DLD1 (cell line): Measurements from ENCODE around the gene GABRR3.

Experiments used
- in situ Hi-C: cut with HindIII; loops from 2 replicates; pipeline ENCODE4 v1.10.0; 2017; ENCODE audit warnings: low sequenced_read_pairs

GABRR3 gene

DNA sequence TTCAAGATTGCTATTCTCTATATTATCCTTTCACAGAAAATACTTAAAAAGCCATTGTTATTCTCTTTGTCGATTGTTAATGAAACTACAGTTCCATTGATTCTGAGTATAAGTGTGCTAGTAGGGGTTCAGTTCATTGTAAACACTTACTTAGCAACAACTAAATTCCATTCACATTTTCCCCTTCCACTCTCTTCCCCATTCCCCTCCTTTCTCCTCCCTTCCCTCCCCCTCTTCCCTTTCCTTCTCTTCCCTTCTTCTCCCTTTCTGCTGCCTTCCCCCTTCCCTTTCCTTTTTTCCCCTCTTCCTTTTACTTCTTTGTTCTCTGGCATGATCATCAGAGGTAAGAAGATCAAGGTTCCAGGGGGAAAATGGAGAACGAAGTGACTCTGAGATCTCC is 41.6 kb downstream of the GABRR3 start:
- in situ Hi-C loops, result no loop called here

- in situ Hi-C loops, result no loop called here
Measured at GRCh38 chr3:97992547-97993173, 42.5 kb downstream of the GABRR3 start.

- in situ Hi-C loops, result no loop called here
Measured at GRCh38 chr3:97991293-97991682, 43.8 kb downstream of the GABRR3 start.

DNA sequence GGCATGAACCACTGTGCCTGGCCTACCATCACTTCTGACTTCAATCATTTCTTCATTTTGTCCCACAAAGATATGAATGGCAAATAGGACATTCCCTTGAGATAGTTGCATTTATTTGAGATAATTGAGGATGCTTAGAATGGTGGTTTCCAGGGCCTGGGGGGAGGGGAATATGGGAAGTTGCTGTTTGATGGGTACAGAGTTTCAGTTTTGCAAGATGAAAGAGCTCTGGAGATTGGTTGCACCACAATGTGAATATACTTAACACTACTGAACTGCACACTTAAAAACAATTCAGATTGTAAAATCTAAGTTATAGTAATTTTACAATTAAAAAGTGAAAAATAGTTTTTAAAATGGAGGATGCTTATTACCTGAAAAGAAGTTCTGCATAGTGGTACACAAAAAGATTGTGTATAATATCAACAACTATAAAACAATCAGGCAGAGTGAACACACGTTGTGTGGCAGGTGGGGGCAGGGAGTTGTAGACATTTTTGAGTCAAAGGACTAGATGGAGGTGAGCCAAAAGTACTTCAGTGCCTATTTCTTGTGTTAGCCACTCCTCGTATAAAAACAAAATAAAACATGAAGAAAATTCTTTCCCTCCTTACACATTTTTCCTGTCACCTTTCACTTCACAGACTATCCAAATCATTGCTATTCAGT is 44.4 kb downstream of the GABRR3 start:
- in situ Hi-C loops, result no loop called here

DNA sequence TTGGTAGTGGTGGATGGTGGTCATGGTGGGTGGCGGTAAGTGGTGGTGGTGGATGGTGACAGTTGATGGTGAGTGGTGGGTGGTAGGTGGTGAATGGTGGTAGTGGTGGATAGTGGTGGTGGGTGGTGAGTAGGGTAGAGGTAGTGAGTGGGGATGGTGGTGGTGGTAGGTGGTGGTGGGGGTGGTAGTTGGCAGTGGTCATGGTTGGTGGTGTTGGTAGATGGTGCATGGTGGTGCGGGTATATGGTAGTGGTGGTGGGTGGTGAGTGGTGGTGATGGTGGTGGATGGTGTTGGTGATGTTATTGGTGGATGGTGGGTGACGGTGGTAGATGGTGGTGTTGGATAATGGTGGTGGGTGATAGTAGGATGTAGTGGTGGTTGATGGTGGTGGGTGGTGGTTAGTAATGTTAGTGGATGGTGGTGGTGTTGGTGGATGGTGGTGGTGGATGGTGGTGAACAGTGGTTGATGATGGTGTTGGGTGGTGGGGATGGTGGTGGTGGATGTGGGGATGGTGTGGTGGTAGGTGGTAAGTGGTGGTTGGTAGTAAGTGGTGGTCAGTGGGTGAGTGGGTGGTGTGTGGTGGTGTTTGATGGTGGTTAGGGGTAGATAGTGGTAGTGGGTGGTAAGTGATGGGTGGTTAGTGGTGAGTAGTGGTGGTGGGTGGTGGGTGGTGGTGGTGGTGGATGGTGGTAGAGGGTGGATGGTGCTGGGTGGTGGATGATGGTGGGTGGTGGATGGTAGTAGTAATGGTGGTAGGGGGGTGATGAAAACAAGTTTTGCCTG is 46.1 kb downstream of the GABRR3 start:
- in situ Hi-C loops, result no loop called here

GRCh38 chr3:97987306-97987705 is 47.8 kb downstream of the GABRR3 start:
- in situ Hi-C loops, result no loop called here

GRCh38 chr3:97983933-97984491 is 51.1 kb downstream of the GABRR3 start:
- in situ Hi-C loops, result no loop called here

DNA sequence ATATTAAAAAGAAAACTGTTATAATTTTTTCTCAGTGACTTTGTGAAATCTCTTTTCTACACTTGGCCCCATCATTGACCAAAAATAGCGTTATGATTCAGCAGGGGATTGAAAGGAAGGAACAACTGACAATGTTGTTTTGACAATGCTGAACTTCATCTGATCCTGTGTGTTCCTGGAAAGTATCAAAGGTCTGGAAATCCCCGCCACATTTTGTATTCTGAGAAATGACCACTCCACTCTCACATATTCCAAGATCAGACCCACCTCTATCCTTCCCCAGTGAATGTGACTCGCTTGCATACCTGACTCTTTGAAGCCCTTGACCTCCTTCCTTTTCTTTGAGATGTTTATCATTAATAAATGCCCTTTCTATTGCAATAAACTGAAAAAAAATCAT is 53.2 kb downstream of the GABRR3 start:
- in situ Hi-C loops, result no loop called here

DNA sequence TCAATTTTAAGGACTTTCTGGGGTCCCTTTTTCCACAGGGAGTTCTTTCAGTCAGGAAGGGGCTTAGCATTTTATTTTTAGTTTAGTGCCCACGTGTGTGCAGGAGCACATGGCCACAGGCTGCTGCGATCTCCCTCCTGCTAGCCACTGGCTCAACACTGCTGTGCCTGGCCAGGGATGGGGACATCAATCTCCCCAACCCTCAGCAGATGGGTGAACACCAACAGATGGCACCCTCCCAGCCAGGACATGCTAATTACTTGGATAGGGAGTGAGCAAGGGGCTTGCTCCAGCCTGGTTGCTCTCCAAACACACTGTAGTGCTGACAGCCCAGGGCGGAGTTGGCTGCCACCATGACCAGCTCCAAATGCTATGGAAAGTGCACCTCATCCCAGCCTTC is 55.5 kb downstream of the GABRR3 start:
- in situ Hi-C loops, result no loop called here

DNA sequence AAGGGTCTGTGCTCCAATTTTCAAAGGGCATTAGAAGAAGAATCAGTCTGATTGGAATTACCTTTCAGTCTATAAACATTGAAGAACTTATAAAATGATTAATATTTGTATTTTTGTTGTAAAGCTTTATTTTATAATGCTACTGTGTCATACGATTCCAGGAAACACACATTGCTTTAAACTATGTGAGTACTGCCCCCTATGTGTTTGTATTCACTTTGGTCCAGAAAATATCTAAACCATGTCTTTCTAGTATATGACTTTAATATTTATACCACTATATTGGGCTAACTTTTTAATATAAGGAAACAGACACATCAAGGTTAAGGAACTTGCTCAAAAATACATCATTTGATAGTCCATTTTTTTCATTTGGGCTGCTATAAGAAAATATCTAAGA is 59.6 kb downstream of the GABRR3 start:
- in situ Hi-C loops, result no loop called here

- in situ Hi-C loops, result no loop called here
Measured at GRCh38 chr3:97974996-97975395, 60.1 kb downstream of the GABRR3 start.

DNA sequence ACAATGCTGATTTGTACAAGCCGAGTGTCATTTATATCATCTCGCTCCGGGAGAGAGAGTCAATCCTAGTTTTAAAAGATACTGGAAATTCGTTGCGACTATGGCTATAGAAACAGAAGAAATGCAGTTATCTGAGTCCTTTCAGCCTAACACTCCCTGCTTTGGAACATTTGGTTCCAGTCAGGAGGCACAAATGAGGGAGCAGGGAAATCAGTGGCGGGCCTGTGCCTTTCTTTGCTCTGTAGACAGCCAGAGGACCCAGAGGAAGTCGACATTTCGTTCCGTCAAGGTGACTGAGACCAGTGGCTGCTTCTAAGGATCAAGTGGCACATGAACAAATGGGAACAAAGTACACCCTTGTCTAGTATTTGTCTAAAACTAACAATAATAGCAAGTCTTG is 62.1 kb downstream of the GABRR3 start:
- in situ Hi-C loops, result no loop called here

- in situ Hi-C loops, result no loop called here
Measured at GRCh38 chr3:97971679-97972567, 63.2 kb downstream of the GABRR3 start, which contains the start of gene RIOX2. TSS of gene RIOX2 (minus strand) at chr3:97972431. CDS start at chr3:97967593, 4,838 bp downstream.

DNA sequence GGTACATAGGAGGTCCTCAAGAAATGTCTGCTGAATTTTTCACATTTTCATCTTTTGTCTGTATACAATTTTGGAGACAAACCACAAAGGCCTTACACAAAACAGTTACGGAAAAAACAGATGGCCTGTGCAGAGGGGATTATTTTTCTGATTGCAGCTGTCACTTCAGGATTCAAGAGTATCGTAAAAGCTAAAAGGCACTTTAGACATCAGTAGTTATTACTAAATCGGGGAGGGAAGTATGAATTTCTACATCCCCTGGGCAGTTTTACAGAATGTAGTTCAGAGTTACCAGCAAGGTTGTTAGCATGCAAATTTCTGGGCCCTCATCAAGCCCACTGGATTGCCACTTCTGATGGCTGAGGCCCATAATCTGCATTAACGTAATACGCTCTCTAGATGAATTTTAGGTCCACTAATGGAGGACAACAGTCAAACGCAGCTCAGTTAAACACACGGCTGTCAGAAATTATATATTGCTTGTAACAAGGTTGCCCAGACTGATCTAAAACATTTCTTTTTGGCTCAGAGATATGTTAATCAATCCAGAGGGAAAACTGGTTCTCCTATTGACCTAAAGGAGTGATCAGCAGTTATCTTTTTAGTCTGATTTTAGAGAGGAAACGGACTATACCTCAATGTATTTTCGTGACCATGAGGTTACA is 64.0 kb downstream of the GABRR3 start:
- in situ Hi-C loops, result no loop called here

- in situ Hi-C loops, result no loop called here
Measured at GRCh38 chr3:97970156-97970555, 65.0 kb downstream of the GABRR3 start.

GRCh38 chr3:97969541-97969940 is 65.6 kb downstream of the GABRR3 start:
- in situ Hi-C loops, result no loop called here

GRCh38 chr3:97968376-97968775 is 66.7 kb downstream of the GABRR3 start:
- in situ Hi-C loops, result no loop called here

DNA sequence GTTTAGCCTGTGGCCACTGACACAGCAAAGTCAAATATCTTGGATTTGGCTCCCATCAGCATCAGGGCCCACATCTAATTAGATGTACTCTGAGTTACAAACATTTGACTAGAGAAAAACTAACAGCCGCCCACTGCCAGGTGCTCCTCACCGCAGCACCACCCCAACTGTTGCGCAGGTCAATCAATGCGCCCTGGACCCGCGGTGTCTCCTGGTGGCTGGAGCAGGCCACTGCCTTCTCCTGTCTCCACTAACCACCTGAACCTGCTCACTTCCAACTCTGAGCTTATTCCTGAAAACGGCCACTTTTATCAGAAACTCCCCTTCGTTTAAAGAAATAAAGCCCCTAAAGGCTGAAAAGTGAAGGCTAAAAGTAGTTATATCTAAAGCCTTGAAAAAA is 67.1 kb downstream of the GABRR3 start:
- in situ Hi-C loops, result no loop called here

DNA sequence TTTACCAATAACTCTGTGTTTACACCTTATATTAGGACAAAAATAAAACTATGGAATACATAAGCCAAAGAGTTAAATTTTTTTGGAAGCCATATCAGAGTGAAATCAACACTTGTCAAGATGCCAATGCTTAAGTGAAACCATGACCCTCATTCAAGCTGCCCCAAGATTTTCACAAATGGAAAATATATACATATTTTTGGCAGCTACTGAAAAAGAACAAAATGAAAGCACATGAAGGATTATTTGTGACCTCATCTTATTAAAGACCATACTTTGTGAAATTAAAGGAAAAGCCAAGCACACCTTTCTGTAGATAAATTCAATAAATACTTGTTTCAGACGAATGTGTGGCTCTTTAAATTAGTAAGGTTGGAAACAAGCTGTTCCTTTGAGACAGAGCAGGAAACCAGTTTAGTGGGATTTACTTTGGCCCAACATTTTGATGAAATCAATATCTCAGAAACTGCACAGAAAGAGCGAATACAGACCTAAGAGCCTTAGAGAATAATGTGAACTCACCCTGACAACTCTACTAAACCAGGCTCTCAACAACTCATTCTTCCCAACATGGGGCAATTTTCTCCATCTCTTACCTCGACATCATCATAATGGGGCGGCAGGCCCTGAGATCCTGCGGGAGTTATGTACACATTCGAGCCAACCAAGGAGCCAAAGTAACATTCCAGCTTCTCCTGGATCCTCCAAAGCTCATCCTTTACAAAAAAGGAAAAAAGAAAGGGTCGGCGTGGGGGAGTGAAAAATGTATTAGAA is 73.9 kb downstream of the GABRR3 start:
- in situ Hi-C loops, result no loop called here
